ENCODE results near the gene PSME2. TPM values are rescaled to one million over a fixed set of nuclear protein-coding genes. Genes with fewer than 3 reads are reported as not detected.

The PSME2 gene
- total RNA-seq, 2 experiments from 2014 or later = 81.7 to 83.2 TPM

DNA sequence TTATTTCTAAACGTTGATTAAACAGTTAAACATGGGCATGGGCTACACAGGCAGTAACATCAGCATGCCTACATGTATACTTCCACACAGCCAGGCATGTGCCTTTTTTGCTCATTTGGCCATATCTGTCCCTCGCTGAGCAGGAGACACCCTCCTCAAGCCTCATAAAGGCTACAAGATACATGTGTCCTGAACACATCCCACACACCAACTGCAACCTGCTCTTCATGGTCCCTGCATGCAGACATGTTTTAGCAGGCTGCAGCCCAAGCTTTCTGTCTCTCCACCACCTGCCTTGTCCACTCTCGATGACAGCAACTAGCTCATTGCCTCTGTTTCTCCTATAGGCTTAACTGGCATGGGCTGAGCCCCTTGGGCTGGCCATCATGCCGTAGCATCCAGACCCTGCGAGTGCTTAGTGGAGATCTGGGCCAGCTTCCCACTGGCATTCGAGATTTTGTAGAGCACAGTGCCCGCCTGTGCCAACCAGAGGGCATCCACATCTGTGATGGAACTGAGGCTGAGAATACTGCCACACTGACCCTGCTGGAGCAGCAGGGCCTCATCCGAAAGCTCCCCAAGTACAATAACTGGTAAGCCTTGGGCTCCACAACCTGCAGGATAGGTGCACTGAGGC lies 49.7 kb downstream of the PSME2 start:
- no peak overlapping the region for H3K4me3 ChIP-seq (ENCODE audit: low read length)
- ChIA-PET CTCF (interaction anchor here (7.3 kb wide), 1 partner anchor 11 kb away, joined by 63 read pairs; no protein-coding TSS in a partner anchor), POLR2A (interaction anchor here (1.9 to 8.5 kb wide), 3 partner anchors 12 to 18 kb away, joined by 10 to 89 read pairs (median 72); partner anchors contain the start of genes DCAF11 and NRL)
- no peaks in the 10 kb centered on the region for H3K27me3 ChIP-seq (ENCODE audit: control insufficient read depth in 1 of 2, insufficient read depth in 2 of 2, low read length in 2 of 2)
- no peaks in the 10 kb centered on the region for H3K9me3 ChIP-seq (ENCODE audit: control insufficient read depth in 1 of 2, insufficient read depth in 1 of 2, low read length in 2 of 2)
- H3K4me1 ChIP-seq (ENCODE audit: insufficient read depth, low read length) = peaks cover 24% of the 10 kb centered on the region
- Mint-ChIP-seq H3K4me1 (ENCODE audit: low read depth) (peaks cover 33% of the 10 kb centered on the region), H3K27me3 (no peaks in the 10 kb centered on the region), H3K4me3 (peak overlapping the region; percentile 79), H3K27ac (peak overlapping the region; percentile 25), H3K9me3 (no peaks in the 10 kb centered on the region), H3K36me3 (ENCODE audit: low read depth) (peaks cover 34% of the 10 kb centered on the region)
- H3K36me3 ChIP-seq (ENCODE audit: insufficient read depth, low read length) = peaks cover 38% of the 10 kb centered on the region
- no peak overlapping the region for H3K27ac ChIP-seq (ENCODE audit: low read depth in 1 of 2, low read length in 2 of 2)
- intact Hi-C loops (cut with DNase I, micrococcal nuclease) = loop anchor here in 1 of 2 experiments (10.0 kb wide), 1 partner anchor 122 kb away; no protein-coding TSS in a partner anchor
- no peak for ATAC-seq (ENCODE audit: poor library complexity)
- no peak for TF ChIP-seq CTCF (IDR thresholded peaks at IDR 0.05)
- no peak for DNase-seq

DNA sequence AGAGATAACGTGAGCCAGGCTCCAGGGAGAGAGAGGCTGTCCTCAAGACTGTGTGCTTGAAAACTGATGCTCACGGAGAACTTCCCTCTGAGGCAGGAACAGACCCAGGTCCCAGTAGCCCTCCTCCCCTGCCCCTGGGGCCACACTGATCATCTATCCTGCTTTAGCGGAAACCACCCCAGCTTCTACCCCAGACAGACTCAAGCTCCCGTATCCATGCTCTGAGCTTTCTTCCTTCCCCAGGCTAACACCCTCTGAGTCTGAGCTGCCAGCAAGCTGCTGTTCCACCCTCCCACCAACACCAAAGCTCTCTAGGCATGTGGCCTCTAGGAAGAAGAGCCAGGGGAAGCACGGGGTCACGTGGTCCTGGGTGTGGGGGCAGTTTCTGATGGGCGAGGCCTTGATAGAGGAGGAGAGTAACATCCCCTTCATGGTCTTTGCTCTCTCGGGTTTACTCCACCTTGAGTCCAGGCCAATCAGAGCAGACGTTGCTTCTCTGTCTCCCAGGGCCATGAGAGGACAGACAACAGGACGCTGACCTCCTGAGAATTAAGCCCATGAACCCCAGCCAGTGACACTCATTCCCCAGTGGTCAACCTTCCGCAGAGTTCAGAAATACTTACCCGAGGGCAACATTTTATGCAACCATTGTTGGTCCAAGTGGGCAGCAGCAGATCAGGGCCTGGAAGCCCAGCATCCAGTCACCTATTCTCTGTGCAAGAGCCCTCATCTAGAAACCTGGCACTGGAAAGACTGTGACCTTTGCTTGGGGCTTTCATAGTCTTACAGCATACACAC lies 50.9 kb downstream of the PSME2 start:
- POLR2A ChIA-PET = interaction anchor here (1.0 to 8.5 kb wide), 12 partner anchors 11 to 774 kb away, joined by 3 to 89 read pairs (median 12); partner anchors contain the start of genes CHMP4A, DCAF11, DHRS1 and EMC9

More for the DNA sequence above, 50.9 kb downstream of the PSME2 start:
- peak overlapping the region; percentile 97 for H3K4me3 ChIP-seq (ENCODE audit: low read length)
- no peaks in the 10 kb centered on the region for H3K27me3 Mint-ChIP-seq
- peak overlapping the region; percentile 97 for H3K4me3 Mint-ChIP-seq
- CTCF ChIA-PET = interaction anchor here (0.7 to 7.3 kb wide), 3 partner anchors 13 to 38 kb away, joined by 3 to 63 read pairs (median 7); no protein-coding TSS in a partner anchor
- H3K36me3 ChIP-seq (ENCODE audit: insufficient read depth, low read length) = peaks cover 26% of the 10 kb centered on the region
- peaks cover 36% of the 10 kb centered on the region for H3K4me1 Mint-ChIP-seq (ENCODE audit: low read depth)
- peak overlapping the region; percentile 71 to 78 for H3K27ac ChIP-seq (ENCODE audit: low read depth in 1 of 2, low read length in 2 of 2)
- H3K36me3 Mint-ChIP-seq (ENCODE audit: low read depth) = peaks cover 25% of the 10 kb centered on the region
- no peaks in the 10 kb centered on the region for H3K9me3 Mint-ChIP-seq
- H3K9me3 ChIP-seq (ENCODE audit: control insufficient read depth in 1 of 2, insufficient read depth in 1 of 2, low read length in 2 of 2) = no peaks in the 10 kb centered on the region
- TF ChIP-seq CTCF (IDR thresholded peaks at IDR 0.05) = no peak
- intact Hi-C loops (cut with DNase I, micrococcal nuclease) = loop anchor here (2.0 to 10.0 kb wide), 2 partner anchors 13 to 121 kb away; no protein-coding TSS in a partner anchor
- peak overlapping the region; percentile 90 for H3K27ac Mint-ChIP-seq
- ATAC-seq (ENCODE audit: poor library complexity) (peak; percentile 12), DNase-seq (peak in 5 of 14 experiments; percentile 17 to 63 (median 24))
- no peaks in the 10 kb centered on the region for H3K27me3 ChIP-seq (ENCODE audit: control insufficient read depth in 1 of 2, insufficient read depth in 2 of 2, low read length in 2 of 2)
- H3K4me1 ChIP-seq (ENCODE audit: insufficient read depth, low read length) = peaks cover 26% of the 10 kb centered on the region

Data from CD4-positive, alpha-beta T cell (primary cell).